ENCODE data around the gene AP4E1.

DNA sequence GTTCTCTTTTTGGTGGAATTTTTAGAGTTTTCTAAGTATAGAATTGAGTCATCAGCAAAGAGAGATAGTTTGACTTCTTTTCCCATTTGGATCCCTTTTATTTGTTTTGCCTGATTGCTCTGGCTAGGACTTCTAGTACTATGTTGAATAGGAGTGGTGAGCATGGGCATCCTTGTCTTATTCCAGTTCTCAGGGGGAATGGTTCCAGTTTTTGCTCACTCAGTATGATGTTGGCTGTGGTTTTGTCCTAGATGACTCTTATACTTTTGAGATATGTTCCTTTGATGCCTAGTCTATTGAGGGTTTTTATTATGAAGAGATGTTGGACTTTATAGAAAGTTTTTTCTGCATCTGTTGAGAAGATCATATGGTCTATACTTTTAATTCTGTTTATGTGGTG lies 113.7 kb downstream of the AP4E1 start:
- no peak for TF ChIP-seq POLR2A (IDR thresholded peaks at IDR 0.05; ENCODE audit: low read length)
- no peak for TF ChIP-seq GATA1 (IDR thresholded peaks at IDR 0.05; ENCODE audit: low read depth, low read length)
